GM10248 (cell line): ENCODE data around the gene PFKL.
A peak's percentile ranks its signal among the peaks of the same experiment; 100 is the strongest.
"Not testable (repeated sequence)": the region's sequence is repeated elsewhere in the genome, so short reads cannot be mapped to it uniquely, and the experiment has no call there.

Experiments
- CTCF ChIA-PET: fragments of 300-600 bp; sonication (Branson Sonifier 250); formaldehyde crosslinking; extraction: SDS; loops from one replicate; lab custom pipeline; 2021; ENCODE audit warnings: antibody characterized with exemption; lab: Yijun Ruan, JAX
- POLR2A ChIA-PET: fragments of 350-650 bp; sonication (Branson Sonifier 250); formaldehyde crosslinking; extraction: SDS; loops from one replicate; lab custom pipeline; 2020; ENCODE audit warnings: antibody characterized with exemption; lab: Yijun Ruan, JAX
- DNase-seq: peaks from one replicate; pipeline ENCODE4 v3.0.0; 2012; ENCODE audit errors: extremely low spot score
- TF ChIP-seq, protein P1 (sequence below): IDR thresholded peaks from 2 replicates; pipeline ENCODE4 v1.5.1; 2012; ENCODE audit warnings: mild to moderate bottlenecking, low read depth; ENCODE audit errors: extremely low read depth, missing control alignments, control extremely low read depth

The PFKL gene

GRCh38 chr21:44354775-44355771 is 55.2 kb downstream of the PFKL start:
- POLR2A ChIA-PET, result no interaction called here
- DNase-seq, result no peak
- TF ChIP-seq, protein P1, sequence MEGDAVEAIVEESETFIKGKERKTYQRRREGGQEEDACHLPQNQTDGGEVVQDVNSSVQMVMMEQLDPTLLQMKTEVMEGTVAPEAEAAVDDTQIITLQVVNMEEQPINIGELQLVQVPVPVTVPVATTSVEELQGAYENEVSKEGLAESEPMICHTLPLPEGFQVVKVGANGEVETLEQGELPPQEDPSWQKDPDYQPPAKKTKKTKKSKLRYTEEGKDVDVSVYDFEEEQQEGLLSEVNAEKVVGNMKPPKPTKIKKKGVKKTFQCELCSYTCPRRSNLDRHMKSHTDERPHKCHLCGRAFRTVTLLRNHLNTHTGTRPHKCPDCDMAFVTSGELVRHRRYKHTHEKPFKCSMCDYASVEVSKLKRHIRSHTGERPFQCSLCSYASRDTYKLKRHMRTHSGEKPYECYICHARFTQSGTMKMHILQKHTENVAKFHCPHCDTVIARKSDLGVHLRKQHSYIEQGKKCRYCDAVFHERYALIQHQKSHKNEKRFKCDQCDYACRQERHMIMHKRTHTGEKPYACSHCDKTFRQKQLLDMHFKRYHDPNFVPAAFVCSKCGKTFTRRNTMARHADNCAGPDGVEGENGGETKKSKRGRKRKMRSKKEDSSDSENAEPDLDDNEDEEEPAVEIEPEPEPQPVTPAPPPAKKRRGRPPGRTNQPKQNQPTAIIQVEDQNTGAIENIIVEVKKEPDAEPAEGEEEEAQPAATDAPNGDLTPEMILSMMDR, result no peak
- CTCF ChIA-PET, result interaction anchor here (0.8 to 1.0 kb wide), 2 partner anchors 11 to 15 kb away, joined by 3 to 4 read pairs; no protein-coding TSS in a partner anchor

DNA sequence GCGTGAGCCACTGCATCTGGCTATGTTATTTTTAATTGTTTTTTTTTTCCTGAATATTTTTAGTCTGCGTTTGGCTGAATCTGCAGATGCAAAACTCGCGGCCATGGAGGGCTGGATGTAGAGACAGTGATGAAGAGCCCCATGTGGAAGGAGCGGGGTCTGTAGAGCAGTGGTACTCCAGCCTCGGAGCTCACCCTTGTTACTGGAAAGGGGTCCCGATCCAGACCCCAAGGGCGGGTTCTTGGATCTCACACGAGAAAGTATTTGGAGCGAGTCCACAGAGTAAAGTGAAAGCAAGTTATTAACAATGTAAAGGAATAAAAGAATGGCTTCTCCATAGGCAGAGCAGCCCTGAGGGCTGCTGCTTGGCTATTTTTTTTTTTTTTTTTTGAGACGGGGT is 56.3 kb downstream of the PFKL start:
- ChIA-PET CTCF (interaction anchor here (0.8 kb wide), 1 partner anchor 16 kb away, joined by 4 read pairs; no protein-coding TSS in a partner anchor), POLR2A (no interaction called here)
- no peak for DNase-seq
- TF ChIP-seq, protein P1, result no peak

- ChIA-PET POLR2A (no interaction called here), CTCF (no interaction called here)
Measured at GRCh38 chr21:44356636-44357035, 56.8 kb downstream of the PFKL start.

DNA sequence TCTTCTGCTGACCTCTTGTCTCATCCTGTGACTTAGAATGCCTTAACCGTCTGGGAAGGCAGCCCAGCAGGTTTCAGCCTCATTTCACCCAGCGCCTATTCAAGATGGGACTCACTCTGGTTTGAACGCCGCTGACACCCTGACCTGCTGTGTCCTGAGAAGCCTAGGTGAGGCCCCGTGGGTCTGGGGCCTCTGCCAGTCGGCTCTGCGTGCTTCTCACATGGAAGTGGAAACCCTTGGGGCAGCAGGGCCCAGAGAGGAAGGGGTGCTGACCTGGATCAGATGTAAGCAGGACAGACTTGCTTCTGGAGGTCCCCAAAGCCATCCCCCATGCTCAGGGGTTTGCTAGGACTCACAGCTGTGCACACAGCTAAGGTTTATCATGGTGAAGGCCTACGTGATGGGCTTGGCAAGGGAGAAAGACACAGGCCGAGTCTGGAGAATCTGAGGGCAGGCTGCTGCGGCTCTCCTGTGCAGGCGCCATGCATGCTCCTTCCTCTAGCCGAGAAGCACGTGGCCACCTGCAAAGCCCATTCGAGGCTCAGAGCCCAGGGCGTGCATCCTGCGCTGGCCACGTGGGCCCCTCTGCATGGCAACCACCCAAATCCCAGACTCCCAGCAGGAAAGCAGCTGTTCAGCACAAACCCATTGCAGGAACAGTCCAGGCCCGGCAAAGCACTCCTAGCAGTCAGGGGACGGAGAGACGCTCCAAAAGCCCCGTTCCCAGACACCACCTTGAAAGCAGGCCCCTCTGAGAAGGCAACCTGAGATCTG is 57.4 kb downstream of the PFKL start:
- TF ChIP-seq, protein P1, result no peak
- ChIA-PET POLR2A (no interaction called here), CTCF (no interaction called here)
- no peak for DNase-seq

More at GRCh38 chr21:44356636-44357035, 56.8 kb downstream of the PFKL start:
- TF ChIP-seq, protein P1, result no peak
- no peak for DNase-seq

GRCh38 chr21:44359396-44359795 is 59.5 kb downstream of the PFKL start:
- ChIA-PET POLR2A (no interaction called here), CTCF (no interaction called here)
- TF ChIP-seq, protein P1, result no peak
- DNase-seq, result no peak

DNA sequence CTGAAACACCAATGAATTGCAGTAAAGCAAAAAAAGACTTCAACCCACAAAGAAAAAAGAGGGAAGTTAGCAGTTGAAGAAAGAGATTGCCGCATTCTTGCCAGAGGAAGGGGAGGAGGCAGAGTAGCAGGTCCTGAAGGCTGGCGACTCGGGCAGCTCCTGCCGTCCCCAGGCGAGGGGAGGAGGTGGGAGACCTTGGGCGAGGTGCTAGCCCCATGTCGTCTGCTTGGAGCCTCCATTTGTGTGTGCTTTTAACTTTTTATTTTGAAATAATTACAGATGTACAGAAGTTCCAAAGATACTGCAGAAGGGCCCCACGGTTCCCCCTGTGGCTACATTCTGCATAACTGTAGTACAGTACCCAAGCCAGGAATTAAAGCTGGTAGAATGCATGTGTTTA is 60.3 kb downstream of the PFKL start:
- DNase-seq, result no peak
- ChIA-PET POLR2A (no interaction called here), CTCF (interaction anchor here (1.2 kb wide), 1 partner anchor 33 kb away, joined by 3 read pairs; no protein-coding TSS in a partner anchor)
- TF ChIP-seq, protein P1, result peak; percentile 3

DNA sequence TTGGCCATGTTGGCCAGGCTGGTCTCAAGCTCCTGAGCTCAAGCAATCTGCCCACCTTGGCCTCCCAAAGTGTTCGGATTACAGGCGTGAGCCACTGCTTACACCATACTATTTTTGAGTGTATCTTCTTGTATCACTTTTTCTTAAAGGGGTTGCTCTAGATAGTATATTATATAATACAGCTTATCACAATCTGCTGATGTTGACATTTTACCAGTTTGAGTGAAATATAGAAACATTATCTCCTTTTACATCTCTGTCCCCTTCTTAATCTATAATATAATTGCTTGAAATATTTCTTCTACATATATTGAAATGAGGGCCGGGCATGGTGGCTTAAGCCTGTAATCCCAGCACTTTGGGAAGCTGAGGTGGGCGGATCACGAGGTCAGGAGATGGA is 62.0 kb downstream of the PFKL start:
- CTCF ChIA-PET, result interaction anchor here (1.1 to 1.7 kb wide), 2 partner anchors 20 to 431 kb away, joined by 3 read pairs; no protein-coding TSS in a partner anchor
- POLR2A ChIA-PET, DNase-seq: not testable (repeated sequence)
